B cell (primary cell): ENCODE data around the gene ANKRD10.

Experiments used
- CTCF ChIP-seq: fragments of 200-600 bp; IDR thresholded peaks from one replicate; pipeline ENCODE4 v1.8.0; 2022; ENCODE audit warnings: antibody characterized with exemption, mild to moderate bottlenecking
- EZH2 ChIP-seq: IDR thresholded peaks from 2 replicates; pipeline ENCODE4 v1.6.1; 2012; ENCODE audit warnings: borderline replicate concordance, low read depth, mild to moderate bottlenecking, moderate library complexity, low read length; ENCODE audit not compliant: insufficient read depth, poor library complexity, severe bottlenecking

- TF ChIP-seq CTCF, result no peak
- TF ChIP-seq EZH2, result no peak
Observed at GRCh38 chr13:110907951-110908898, 6.6 kb downstream of the ANKRD10 start.
